Measurements from ENCODE around the gene TIAM2.
"Not testable (repeated sequence)": the region's sequence is repeated elsewhere in the genome, so short reads cannot be mapped to it uniquely, and the experiment has no call there.

The TIAM2 gene

GRCh38 chr6:155103083-155103645 lies 108.0 kb downstream of the TIAM2 start:
- peak; percentile 86 for DNase-seq (ENCODE audit: low read depth)

- DNase-seq (ENCODE audit: low read depth), result no peak
Observed at GRCh38 chr6:155103816-155104366, 108.8 kb downstream of the TIAM2 start.

GRCh38 chr6:155106456-155107115 lies 111.5 kb downstream of the TIAM2 start:
- DNase-seq (ENCODE audit: low read depth), result no peak

- no peak for DNase-seq (ENCODE audit: low read depth)
Observed at GRCh38 chr6:155107432-155108069, 112.4 kb downstream of the TIAM2 start.

- DNase-seq (ENCODE audit: low read depth), result no peak
Observed at GRCh38 chr6:155108070-155108820, 113.1 kb downstream of the TIAM2 start.

- no peak for DNase-seq (ENCODE audit: low read depth)
Observed at GRCh38 chr6:155110721-155111120, 115.6 kb downstream of the TIAM2 start.

GRCh38 chr6:155112757-155113156 lies 117.6 kb downstream of the TIAM2 start:
- DNase-seq (ENCODE audit: low read depth), result no peak

GRCh38 chr6:155115893-155116570 lies 120.9 kb downstream of the TIAM2 start:
- DNase-seq (ENCODE audit: low read depth), result no peak

- no peak for DNase-seq (ENCODE audit: low read depth)
Observed at GRCh38 chr6:155116571-155116910, 121.4 kb downstream of the TIAM2 start.

GRCh38 chr6:155117256-155117655 lies 122.1 kb downstream of the TIAM2 start:
- DNase-seq (ENCODE audit: low read depth), result peak; percentile 88

- DNase-seq (ENCODE audit: low read depth), result no peak
Observed at GRCh38 chr6:155117785-155118184, 122.7 kb downstream of the TIAM2 start.

- DNase-seq (ENCODE audit: low read depth), result not testable (repeated sequence)
Observed at GRCh38 chr6:155119201-155119600, 124.1 kb downstream of the TIAM2 start.

- DNase-seq (ENCODE audit: low read depth), result no peak
Observed at GRCh38 chr6:155120034-155120433, 124.9 kb downstream of the TIAM2 start.

GRCh38 chr6:155121294-155121693 lies 126.2 kb downstream of the TIAM2 start:
- no peak for DNase-seq (ENCODE audit: low read depth)

GRCh38 chr6:155121699-155122098 lies 126.6 kb downstream of the TIAM2 start:
- no peak for DNase-seq (ENCODE audit: low read depth)

GRCh38 chr6:155122199-155122950 lies 127.3 kb downstream of the TIAM2 start:
- no peak for DNase-seq (ENCODE audit: low read depth)

- DNase-seq (ENCODE audit: low read depth), result no peak
Observed at GRCh38 chr6:155123520-155123919, 128.4 kb downstream of the TIAM2 start.

GRCh38 chr6:155125906-155126305 lies 130.8 kb downstream of the TIAM2 start:
- no peak for DNase-seq (ENCODE audit: low read depth)

- DNase-seq (ENCODE audit: low read depth), result no peak
Observed at GRCh38 chr6:155126727-155127439, 131.8 kb downstream of the TIAM2 start.

- DNase-seq (ENCODE audit: low read depth), result no peak
Observed at GRCh38 chr6:155128977-155129376, 133.9 kb downstream of the TIAM2 start.

- no peak for DNase-seq (ENCODE audit: low read depth)
Observed at GRCh38 chr6:155129744-155130143, 134.6 kb downstream of the TIAM2 start.

All from HS-27A (cell line).